OCI-LY3 (cell line): ENCODE results near the gene TNFAIP2.
"Not testable (repeated sequence)": the region's sequence is repeated elsewhere in the genome, so short reads cannot be mapped to it uniquely, and the experiment has no call there.

Source experiments
- H2AFZ ChIP-seq: fragments of 200-600, 300-600 bp; shearing (Covaris generic); 2 replicates; pipeline ENCODE4 v1.6.0; 2014; ENCODE audit warnings: antibody characterized with exemption, low read depth, low read length
- H3K27ac ChIP-seq: fragments of 200-600, 300-600 bp; sonication (generic); 2 replicates; pipeline ENCODE4 v1.5.1; 2014; ENCODE audit warnings: mild to moderate bottlenecking, low read length, moderate library complexity, mixed read lengths
- H3K27me3 ChIP-seq: fragments of 200-600, 300-600 bp; sonication (generic); 2 replicates; pipeline ENCODE4 v1.6.1; 2014; ENCODE audit warnings: low read depth, low read length, mixed read lengths
- H3K36me3 ChIP-seq: fragments of 200-600, 300-600 bp; sonication (generic); replicated peaks from 2 replicates; pipeline ENCODE3; 2014; ENCODE audit warnings: low read depth, low read length, mixed read lengths
- H3K4me1 ChIP-seq: fragments of 300-600, 200-600 bp; sonication (generic); 2 replicates; pipeline ENCODE4 v1.6.1; 2014; ENCODE audit warnings: low read length, mixed read lengths
- H3K4me2 ChIP-seq: fragments of 200-600, 300-600 bp; sonication (generic); 2 replicates; pipeline ENCODE4 v1.6.1; 2014; ENCODE audit warnings: low read length, mixed read lengths
- H3K4me3 ChIP-seq: fragments of 300-600, 200-600 bp; sonication (generic); 2 replicates; pipeline ENCODE4 v1.5.1; 2014; ENCODE audit warnings: antibody characterized with exemption, mild to moderate bottlenecking, low read length, moderate library complexity
- H3K79me2 ChIP-seq: fragments of 300-600, 200-600 bp; shearing (Covaris generic); 2 replicates; pipeline ENCODE4 v1.6.1; 2014; ENCODE audit warnings: mild to moderate bottlenecking, low read length, mixed read lengths
- H3K9ac ChIP-seq: fragments of 300-600, 200-600 bp; shearing (Covaris generic); 2 replicates; pipeline ENCODE4 v1.6.0; 2014; ENCODE audit warnings: mild to moderate bottlenecking, low read length, moderate library complexity
- H3K9me3 ChIP-seq: fragments of 200-600, 300-600 bp; shearing (Covaris generic); 2 replicates; pipeline ENCODE4 v1.6.1; 2014; ENCODE audit warnings: low read length, mixed read lengths; ENCODE audit not compliant: insufficient read depth
- H4K20me1 ChIP-seq: fragments of 200-600, 300-600 bp; sonication (generic); 2 replicates; pipeline ENCODE4 v1.6.1; 2016; ENCODE audit warnings: low read length, mixed read lengths; ENCODE audit not compliant: insufficient read depth
- EZH2phosphoT487 ChIP-seq: fragments of 200-600 bp; shearing (Covaris generic); IDR thresholded peaks from 2 replicates; pipeline ENCODE4 v1.6.1; 2018; ENCODE audit warnings: antibody characterized with exemption, mixed run types, low read depth
- TF ChIP-seq, protein P1 (sequence below): fragments of 200-600, 300-600 bp; sonication (generic); IDR thresholded peaks from 2 replicates; pipeline ENCODE4 v1.5.1; 2014; ENCODE audit warnings: antibody characterized with exemption, low read length, low read depth

The TNFAIP2 gene

DNA sequence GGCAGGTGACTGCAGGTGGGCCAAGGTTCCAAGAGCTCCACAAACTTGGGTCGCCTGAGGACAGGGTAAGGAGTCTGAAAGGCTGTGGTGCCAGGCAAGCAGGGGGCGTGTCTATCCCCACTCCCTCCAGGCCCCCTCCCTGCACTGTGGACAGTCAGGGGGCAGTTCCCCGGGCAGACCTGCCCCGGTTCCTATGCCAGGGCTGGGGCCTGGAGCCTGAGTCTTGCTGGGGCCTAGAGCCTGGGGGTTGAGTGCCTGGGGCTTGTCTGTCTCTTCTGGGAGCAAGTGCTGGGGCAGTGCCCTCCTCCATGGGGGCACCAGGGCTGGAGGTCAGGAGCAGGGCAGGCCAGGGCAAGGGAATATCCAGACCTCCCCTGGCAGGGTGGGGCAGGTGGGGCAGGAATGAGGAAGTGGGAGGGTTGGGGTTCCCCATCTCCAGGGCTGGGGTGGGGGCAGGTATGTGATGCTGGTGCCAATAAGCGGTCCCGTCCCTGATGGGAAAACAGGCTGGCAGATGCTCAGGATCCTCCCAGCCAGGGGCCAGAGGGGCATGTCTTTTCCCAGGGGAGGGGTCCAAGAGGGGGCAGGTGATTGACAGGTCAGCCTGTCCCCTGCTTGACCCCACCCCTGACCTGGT is 11.9 kb upstream of the TNFAIP2 start:
- Histone ChIP-seq H3K4me3 (peak overlapping the region; percentile 67), H3K9me3 (no peaks in the 10 kb centered on the region), H3K36me3 (no peaks in the 10 kb centered on the region), H3K4me2 (peak overlapping the region; percentile 79), H4K20me1 (no peaks in the 10 kb centered on the region), H3K79me2 (no peaks in the 10 kb centered on the region), H2AFZ (no peak overlapping the region), H3K27me3 (no peaks in the 10 kb centered on the region), H3K9ac (peak overlapping the region; percentile 70), H3K4me1 (peaks cover 87% of the 10 kb centered on the region), H3K27ac (peak overlapping the region; percentile 92)
- no peak for TF ChIP-seq EZH2phosphoT487
- TF ChIP-seq, protein P1, sequence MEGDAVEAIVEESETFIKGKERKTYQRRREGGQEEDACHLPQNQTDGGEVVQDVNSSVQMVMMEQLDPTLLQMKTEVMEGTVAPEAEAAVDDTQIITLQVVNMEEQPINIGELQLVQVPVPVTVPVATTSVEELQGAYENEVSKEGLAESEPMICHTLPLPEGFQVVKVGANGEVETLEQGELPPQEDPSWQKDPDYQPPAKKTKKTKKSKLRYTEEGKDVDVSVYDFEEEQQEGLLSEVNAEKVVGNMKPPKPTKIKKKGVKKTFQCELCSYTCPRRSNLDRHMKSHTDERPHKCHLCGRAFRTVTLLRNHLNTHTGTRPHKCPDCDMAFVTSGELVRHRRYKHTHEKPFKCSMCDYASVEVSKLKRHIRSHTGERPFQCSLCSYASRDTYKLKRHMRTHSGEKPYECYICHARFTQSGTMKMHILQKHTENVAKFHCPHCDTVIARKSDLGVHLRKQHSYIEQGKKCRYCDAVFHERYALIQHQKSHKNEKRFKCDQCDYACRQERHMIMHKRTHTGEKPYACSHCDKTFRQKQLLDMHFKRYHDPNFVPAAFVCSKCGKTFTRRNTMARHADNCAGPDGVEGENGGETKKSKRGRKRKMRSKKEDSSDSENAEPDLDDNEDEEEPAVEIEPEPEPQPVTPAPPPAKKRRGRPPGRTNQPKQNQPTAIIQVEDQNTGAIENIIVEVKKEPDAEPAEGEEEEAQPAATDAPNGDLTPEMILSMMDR: no peak

DNA sequence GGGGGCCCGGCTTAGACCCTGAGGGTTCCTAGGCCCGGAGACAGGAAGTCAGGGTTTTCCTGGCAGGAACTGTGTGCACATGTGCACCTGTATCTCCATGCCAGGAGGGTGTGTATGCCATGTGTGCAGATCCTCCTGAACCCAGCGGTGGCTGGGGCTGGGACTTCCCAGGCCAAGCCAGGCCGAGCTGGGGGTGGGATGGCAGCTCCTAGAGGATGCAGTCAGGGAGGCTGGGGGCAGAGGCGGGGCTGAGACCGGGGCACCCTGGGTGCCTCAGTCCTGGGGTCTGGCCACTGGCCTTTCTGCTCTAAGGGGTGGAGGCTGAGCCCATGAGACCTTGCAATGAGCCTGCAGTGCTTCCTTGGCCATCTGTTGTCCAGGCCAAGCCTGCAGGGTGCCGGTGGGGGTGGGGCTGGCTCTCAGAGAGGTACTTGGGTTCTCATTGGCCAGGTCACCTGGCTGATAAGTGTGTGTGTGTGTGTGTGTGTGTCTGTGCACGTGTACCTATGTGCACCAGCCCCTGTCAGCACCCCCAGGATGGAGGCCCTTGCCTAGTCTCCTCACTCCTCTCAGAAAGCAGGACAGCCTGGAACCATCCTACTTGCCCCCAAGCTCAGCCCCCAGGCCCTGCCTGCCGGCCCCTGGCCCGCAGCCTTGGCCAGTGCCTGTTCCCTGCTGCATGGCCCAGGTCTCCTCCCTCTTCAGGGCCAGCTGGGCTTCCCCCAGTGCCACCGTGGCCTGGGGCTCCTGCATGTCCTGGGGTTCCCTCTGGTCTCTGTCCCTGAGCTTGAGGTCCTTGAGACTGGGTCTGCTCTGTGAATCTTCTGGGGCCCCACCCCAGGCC is 10.6 kb upstream of the TNFAIP2 start:
- H3K9ac ChIP-seq: peak overlapping the region; percentile 70

DNA sequence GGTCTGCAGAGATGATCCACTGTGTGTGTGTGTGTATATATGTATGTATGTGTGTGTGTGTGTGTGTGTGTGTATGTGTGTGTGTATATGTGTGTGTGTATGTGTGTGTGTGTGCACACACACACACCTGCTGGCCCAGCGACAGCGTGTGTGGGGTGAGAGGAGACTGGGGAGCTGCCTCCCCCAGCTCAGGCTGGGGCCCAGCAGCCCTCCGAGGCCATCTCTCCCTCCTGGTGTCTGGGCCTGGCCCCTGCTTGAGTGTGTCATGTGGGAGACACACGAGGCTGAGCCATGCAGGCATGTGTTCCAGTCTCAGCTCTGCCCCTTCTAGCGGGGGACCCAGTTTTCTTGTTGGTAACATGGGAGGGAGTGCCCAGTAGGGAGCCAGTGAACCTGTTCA is 10.0 kb upstream of the TNFAIP2 start:
- peaks cover 72% of the 10 kb centered on the region for H3K4me1 ChIP-seq
- no peak overlapping the region for H3K27ac ChIP-seq
- H3K9me3 ChIP-seq: no peaks in the 10 kb centered on the region
- TF ChIP-seq, protein P1: no peak
- no peak for TF ChIP-seq EZH2phosphoT487
- H3K4me3 ChIP-seq: no peak overlapping the region
- no peaks in the 10 kb centered on the region for H3K36me3 ChIP-seq
- no peaks in the 10 kb centered on the region for H3K79me2 ChIP-seq
- no peaks in the 10 kb centered on the region for H3K27me3 ChIP-seq
- H3K9ac ChIP-seq: no peak overlapping the region
- H4K20me1 ChIP-seq: no peaks in the 10 kb centered on the region
- no peak overlapping the region for H2AFZ ChIP-seq
- no peak overlapping the region for H3K4me2 ChIP-seq

More for the DNA sequence above, 10.6 kb upstream of the TNFAIP2 start:
- TF ChIP-seq EZH2phosphoT487: no peak
- TF ChIP-seq, protein P1: no peak
- Histone ChIP-seq H3K27ac (peak overlapping the region; percentile 92), H3K9me3 (no peaks in the 10 kb centered on the region), H3K4me3 (peak overlapping the region; percentile 43; the same call in 1 of the 2 replicates), H3K36me3 (no peaks in the 10 kb centered on the region), H2AFZ (peak overlapping the region; percentile 0; the same call in 1 of the 2 replicates), H3K27me3 (no peaks in the 10 kb centered on the region), H3K79me2 (no peaks in the 10 kb centered on the region), H3K4me1 (peaks cover 76% of the 10 kb centered on the region), H3K4me2 (peak overlapping the region; percentile 79), H4K20me1 (no peaks in the 10 kb centered on the region)

DNA sequence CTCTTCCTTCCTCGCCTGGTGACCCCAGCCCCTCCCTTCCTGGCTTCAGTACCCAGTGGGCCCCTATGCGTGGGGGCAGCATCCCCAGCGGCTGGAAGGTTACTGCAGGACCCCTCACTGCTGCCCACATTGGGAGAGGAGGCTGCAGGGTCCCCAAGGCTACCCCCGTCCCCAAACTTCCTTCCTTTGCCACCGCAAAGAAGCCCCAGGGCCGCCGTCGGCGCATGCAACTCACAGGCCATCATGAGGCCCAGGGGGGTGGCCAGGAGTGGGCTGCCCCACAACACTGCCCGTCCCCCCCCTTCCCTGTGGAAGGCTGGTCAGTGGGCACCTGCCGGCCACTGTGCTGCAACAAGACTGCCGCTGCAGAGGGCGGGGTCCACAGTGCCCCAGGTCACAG is 9.5 kb upstream of the TNFAIP2 start:
- no peak overlapping the region for H3K4me3 ChIP-seq
- H3K4me2 ChIP-seq: no peak overlapping the region
- H3K9ac ChIP-seq: no peak overlapping the region
- no peaks in the 10 kb centered on the region for H3K9me3 ChIP-seq
- TF ChIP-seq, protein P1: no peak
- TF ChIP-seq EZH2phosphoT487: no peak
- H2AFZ ChIP-seq: no peak overlapping the region
- H3K36me3 ChIP-seq: no peaks in the 10 kb centered on the region
- H3K27me3 ChIP-seq: no peaks in the 10 kb centered on the region
- no peak overlapping the region for H3K27ac ChIP-seq
- H3K4me1 ChIP-seq: peaks cover 72% of the 10 kb centered on the region
- H4K20me1 ChIP-seq: no peaks in the 10 kb centered on the region
- no peaks in the 10 kb centered on the region for H3K79me2 ChIP-seq

DNA sequence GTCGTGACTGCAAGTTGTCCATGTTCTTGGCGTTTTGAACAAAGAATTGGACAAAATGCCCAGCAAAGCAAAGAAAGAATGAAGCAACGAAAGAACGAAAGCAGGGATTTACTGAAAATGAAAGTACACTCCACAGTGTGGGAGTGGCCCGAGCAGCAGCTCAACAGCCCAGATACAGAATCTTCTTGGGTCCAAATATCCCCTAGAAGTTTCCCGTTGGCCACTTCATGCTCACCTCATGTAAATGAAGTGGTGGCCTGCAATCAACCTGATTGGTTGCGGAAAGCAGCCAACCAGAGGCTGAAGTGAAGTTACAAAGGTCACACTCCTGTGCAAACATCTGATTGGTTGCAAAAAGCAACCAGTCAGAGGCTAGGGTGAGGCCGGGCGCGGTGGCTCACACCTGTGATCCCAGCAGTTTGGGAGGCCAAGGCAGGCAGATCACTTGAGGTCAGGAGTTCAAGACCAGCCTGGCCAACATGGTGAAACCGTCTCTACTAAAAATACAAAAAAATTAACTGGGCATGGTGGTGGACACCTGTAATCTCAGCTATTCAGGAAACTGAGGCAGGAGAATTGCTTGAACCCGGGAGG is 8.1 kb upstream of the TNFAIP2 start:
- H3K4me2 ChIP-seq: peak overlapping the region; percentile 68
- peaks cover 67% of the 10 kb centered on the region for H3K4me1 ChIP-seq
- H3K27ac ChIP-seq: peak overlapping the region; percentile 16; the same call in 1 of the 2 replicates

More for the DNA sequence above, 8.1 kb upstream of the TNFAIP2 start:
- H3K27me3 ChIP-seq, H4K20me1 ChIP-seq, H3K36me3 ChIP-seq, H3K79me2 ChIP-seq, H2AFZ ChIP-seq, H3K9me3 ChIP-seq: not testable (repeated sequence)
- Histone ChIP-seq H3K9ac (peak overlapping the region; percentile 11; the same call in 1 of the 2 replicates), H3K4me3 (peak overlapping the region; percentile 33)
